MG63 (cell line): Measurements from ENCODE around the gene SUPT3H. TPM values are rescaled to one million over a fixed set of nuclear protein-coding genes. Genes with fewer than 3 reads are reported as not detected.

Experiments
- DNase-seq: peaks from one replicate; pipeline ENCODE4 v3.0.0-alpha.2; 2020
- H3K27me3 ChIP-seq: fragments of 250-450 bp; sonication (Bioruptor Pico); 2 replicates; pipeline ENCODE4 v1.5.1; 2020; ENCODE audit warnings: mild to moderate bottlenecking, moderate library complexity
- H3K36me3 ChIP-seq: fragments of 250-450 bp; sonication (Bioruptor Pico); 2 replicates; pipeline ENCODE4 v1.5.1; 2020; ENCODE audit warnings: mild to moderate bottlenecking, moderate library complexity
- H3K4me3 ChIP-seq: fragments of 250-450 bp; sonication (Bioruptor Pico); 2 replicates; pipeline ENCODE4 v1.5.1; 2020; ENCODE audit warnings: mild to moderate bottlenecking, moderate library complexity
- H3K9me3 ChIP-seq: fragments of 250-450 bp; sonication (Bioruptor Pico); 2 replicates; pipeline ENCODE4 v1.5.1; 2020; ENCODE audit warnings: mild to moderate bottlenecking, moderate library complexity
- total RNA-seq: library from RNA; depleted of rRNA; stranded (reverse); fragments of >200 nt; shearing (Covaris generic); gene quantifications from 2 replicates; pipeline ENCODE4 v1.2.3, GENCODE V29; 2014; ENCODE audit warnings: low replicate concordance

SUPT3H gene
- total RNA-seq, 1 experiment from 2014 or later = not detected

GRCh38 chr6:45231660-45232059 lies 146.1 kb downstream of the SUPT3H start:
- no peaks in the 10 kb centered on the region for H3K36me3 ChIP-seq

GRCh38 chr6:45229416-45229815 lies 148.3 kb downstream of the SUPT3H start:
- Histone ChIP-seq H3K4me3 (no peak overlapping the region), H3K9me3 (peaks cover 20% of the 10 kb centered on the region), H3K27me3 (no peaks in the 10 kb centered on the region), H3K36me3 (no peaks in the 10 kb centered on the region)
- no peak for DNase-seq

More at GRCh38 chr6:45231660-45232059, 146.1 kb downstream of the SUPT3H start:
- DNase-seq = no peak
- Histone ChIP-seq H3K4me3 (no peak overlapping the region), H3K9me3 (peaks cover 20% of the 10 kb centered on the region), H3K27me3 (no peaks in the 10 kb centered on the region)

- DNase-seq = no peak
- Histone ChIP-seq H3K27me3 (no peaks in the 10 kb centered on the region), H3K9me3 (peaks cover 5% of the 10 kb centered on the region), H3K4me3 (no peak overlapping the region), H3K36me3 (no peaks in the 10 kb centered on the region)
These were observed 151.7 kb downstream of the SUPT3H start for GRCh38 chr6:45226081-45226480.

- Histone ChIP-seq H3K36me3 (no peaks in the 10 kb centered on the region), H3K9me3 (no peaks in the 10 kb centered on the region), H3K27me3 (no peaks in the 10 kb centered on the region), H3K4me3 (no peak overlapping the region)
- DNase-seq = no peak
These were observed 155.4 kb downstream of the SUPT3H start for GRCh38 chr6:45222380-45222779.

- Histone ChIP-seq H3K36me3 (no peaks in the 10 kb centered on the region), H3K9me3 (peaks cover 2% of the 10 kb centered on the region; the same call in 1 of the 2 replicates), H3K27me3 (no peaks in the 10 kb centered on the region), H3K4me3 (no peak overlapping the region)
- no peak for DNase-seq
These were observed 162.0 kb downstream of the SUPT3H start for GRCh38 chr6:45215759-45216158.

GRCh38 chr6:45212976-45213375 lies 164.8 kb downstream of the SUPT3H start:
- DNase-seq = no peak
- Histone ChIP-seq H3K27me3 (no peaks in the 10 kb centered on the region), H3K4me3 (no peak overlapping the region)

GRCh38 chr6:45209762-45210161 lies 168.0 kb downstream of the SUPT3H start:
- no peak overlapping the region for H3K4me3 ChIP-seq
- no peak for DNase-seq
- H3K36me3 ChIP-seq = no peaks in the 10 kb centered on the region
- 0 out of 2 replicates have a peak, but pooled peaks cover 2% of the 10 kb centered on the region for H3K27me3 ChIP-seq
- H3K9me3 ChIP-seq = peaks cover 17% of the 10 kb centered on the region

More at GRCh38 chr6:45212976-45213375, 164.8 kb downstream of the SUPT3H start:
- Histone ChIP-seq H3K9me3 (peaks cover 15% of the 10 kb centered on the region), H3K36me3 (no peaks in the 10 kb centered on the region)

- no peak for DNase-seq
- Histone ChIP-seq H3K9me3 (peaks cover 17% of the 10 kb centered on the region), H3K4me3 (no peak overlapping the region), H3K27me3 (0 out of 2 replicates have a peak, but pooled peaks cover 2% of the 10 kb centered on the region), H3K36me3 (no peaks in the 10 kb centered on the region)
These were observed 170.8 kb downstream of the SUPT3H start for GRCh38 chr6:45206793-45207492.

GRCh38 chr6:45201484-45201883 lies 176.2 kb downstream of the SUPT3H start:
- no peaks in the 10 kb centered on the region for H3K36me3 ChIP-seq
- no peaks in the 10 kb centered on the region for H3K9me3 ChIP-seq
- no peak overlapping the region for H3K4me3 ChIP-seq
- no peaks in the 10 kb centered on the region for H3K27me3 ChIP-seq
- no peak for DNase-seq

- DNase-seq = no peak
- Histone ChIP-seq H3K9me3 (no peaks in the 10 kb centered on the region), H3K4me3 (no peak overlapping the region), H3K27me3 (no peaks in the 10 kb centered on the region), H3K36me3 (no peaks in the 10 kb centered on the region)
These were observed 177.2 kb downstream of the SUPT3H start for GRCh38 chr6:45200510-45200909.

GRCh38 chr6:45199554-45199953 lies 178.2 kb downstream of the SUPT3H start:
- Histone ChIP-seq H3K36me3 (no peaks in the 10 kb centered on the region), H3K4me3 (no peak overlapping the region), H3K27me3 (no peaks in the 10 kb centered on the region), H3K9me3 (no peaks in the 10 kb centered on the region)
- no peak for DNase-seq

- Histone ChIP-seq H3K27me3 (no peaks in the 10 kb centered on the region), H3K4me3 (no peak overlapping the region), H3K9me3 (no peaks in the 10 kb centered on the region), H3K36me3 (no peaks in the 10 kb centered on the region)
- DNase-seq = no peak
These were observed 181.6 kb downstream of the SUPT3H start for GRCh38 chr6:45196121-45196520.

- H3K36me3 ChIP-seq = no peaks in the 10 kb centered on the region
- no peak for DNase-seq
- H3K4me3 ChIP-seq = no peak overlapping the region
- H3K27me3 ChIP-seq = no peaks in the 10 kb centered on the region
- H3K9me3 ChIP-seq = no peaks in the 10 kb centered on the region
These were observed 182.6 kb downstream of the SUPT3H start for GRCh38 chr6:45195137-45195536.

GRCh38 chr6:45192556-45192955 lies 185.2 kb downstream of the SUPT3H start:
- no peaks in the 10 kb centered on the region for H3K27me3 ChIP-seq
- H3K9me3 ChIP-seq = no peaks in the 10 kb centered on the region
- DNase-seq = no peak
- H3K36me3 ChIP-seq = no peaks in the 10 kb centered on the region
- no peak overlapping the region for H3K4me3 ChIP-seq

GRCh38 chr6:45191414-45191813 lies 186.3 kb downstream of the SUPT3H start:
- no peaks in the 10 kb centered on the region for H3K36me3 ChIP-seq
- H3K27me3 ChIP-seq = no peaks in the 10 kb centered on the region
- DNase-seq = no peak

GRCh38 chr6:45187836-45188235 lies 189.9 kb downstream of the SUPT3H start:
- no peaks in the 10 kb centered on the region for H3K27me3 ChIP-seq
- no peaks in the 10 kb centered on the region for H3K9me3 ChIP-seq
- H3K4me3 ChIP-seq = no peak overlapping the region
- DNase-seq = peak; percentile 54
- no peaks in the 10 kb centered on the region for H3K36me3 ChIP-seq

More at GRCh38 chr6:45191414-45191813, 186.3 kb downstream of the SUPT3H start:
- no peaks in the 10 kb centered on the region for H3K9me3 ChIP-seq
- H3K4me3 ChIP-seq = no peak overlapping the region

- no peak for DNase-seq
- no peaks in the 10 kb centered on the region for H3K27me3 ChIP-seq
- H3K4me3 ChIP-seq = no peak overlapping the region
- no peaks in the 10 kb centered on the region for H3K9me3 ChIP-seq
- no peaks in the 10 kb centered on the region for H3K36me3 ChIP-seq
These were observed 192.1 kb downstream of the SUPT3H start for GRCh38 chr6:45185403-45186251.
